T-helper 17 cell (primary cell): ENCODE results near the gene KIF5B. TPM values are rescaled to one million over a fixed set of nuclear protein-coding genes. Genes with fewer than 3 reads are reported as not detected.
A peak's percentile ranks its signal among the peaks of the same experiment; 100 is the strongest.
"Not testable (repeated sequence)": the region's sequence is repeated elsewhere in the genome, so short reads cannot be mapped to it uniquely, and the experiment has no call there.

Source experiments
- ATAC-seq: fragments of 150-1000 bp; cut with Tn5 transposase; 2 replicates; pipeline ENCODE4 v1.10.0; 2021; ENCODE audit warnings: mild to moderate bottlenecking, moderate library complexity
- DNase-seq, 3 donors: peaks; one replicate each; pipeline versions ENCODE4 v3.0.0 to v3.0.0-alpha.2; 2020 to 2021
- H3K9me3 ChIP-seq: one replicate; pipeline ENCODE4 v1.7.0; 2013; ENCODE audit warnings: low read length, mild to moderate bottlenecking; ENCODE audit not compliant: control insufficient read depth, poor library complexity, severe bottlenecking
- H3K27ac Mint-ChIP-seq: one replicate; pipeline ENCODE4 v1.8.0; 2022; ENCODE audit warnings: mild to moderate bottlenecking, moderate library complexity, mixed read lengths
- H3K27me3 Mint-ChIP-seq: one replicate; pipeline ENCODE4 v1.8.0; 2022; ENCODE audit warnings: mixed read lengths
- H3K36me3 Mint-ChIP-seq: one replicate; pipeline ENCODE4 v1.8.0; 2022; ENCODE audit warnings: low read depth, mixed read lengths
- H3K4me1 Mint-ChIP-seq: one replicate; pipeline ENCODE4 v1.8.0; 2022; ENCODE audit warnings: mild to moderate bottlenecking, mixed read lengths
- H3K4me3 Mint-ChIP-seq: one replicate; pipeline ENCODE4 v1.8.0; 2022; ENCODE audit warnings: mild to moderate bottlenecking, moderate library complexity, mixed read lengths
- total RNA-seq, 4 donors: library from RNA in 2 of 4; stranded (reverse) in 2 of 4; gene quantifications; one replicate each; pipeline ENCODE4 v1.2.3 and lab custom pipeline; 2022 to 2026

KIF5B gene
- total RNA-seq, 2 donors from 2014 or later: 47.8 to 65.5 TPM

DNA sequence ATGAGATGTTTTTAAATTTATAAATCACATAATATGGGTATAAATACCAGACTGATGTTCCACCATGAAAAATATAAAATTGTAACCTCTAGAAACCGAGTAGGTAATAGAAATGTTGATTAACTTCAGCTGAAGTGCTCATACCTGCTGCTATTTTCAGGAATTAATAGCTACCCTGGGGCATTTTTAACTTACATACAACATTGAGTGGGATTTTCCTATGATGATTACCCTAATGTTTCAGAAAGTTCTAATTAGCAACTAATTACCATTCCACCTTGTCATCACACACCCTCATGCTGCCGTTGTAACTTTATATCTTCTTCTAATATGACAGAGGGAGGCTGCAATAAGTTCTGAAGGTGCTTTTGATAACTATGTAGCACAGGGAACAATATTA, 74.1 kb downstream of the KIF5B start:
- DNase-seq (no peak), ATAC-seq (no peak)
- no peaks in the 10 kb centered on the region for H3K9me3 ChIP-seq
- H3K27ac Mint-ChIP-seq: no peak overlapping the region
- H3K36me3 Mint-ChIP-seq: peaks cover 3% of the 10 kb centered on the region
- peaks cover 5% of the 10 kb centered on the region for H3K27me3 Mint-ChIP-seq
- peaks cover 9% of the 10 kb centered on the region for H3K4me1 Mint-ChIP-seq
- H3K4me3 Mint-ChIP-seq: no peak overlapping the region

DNA sequence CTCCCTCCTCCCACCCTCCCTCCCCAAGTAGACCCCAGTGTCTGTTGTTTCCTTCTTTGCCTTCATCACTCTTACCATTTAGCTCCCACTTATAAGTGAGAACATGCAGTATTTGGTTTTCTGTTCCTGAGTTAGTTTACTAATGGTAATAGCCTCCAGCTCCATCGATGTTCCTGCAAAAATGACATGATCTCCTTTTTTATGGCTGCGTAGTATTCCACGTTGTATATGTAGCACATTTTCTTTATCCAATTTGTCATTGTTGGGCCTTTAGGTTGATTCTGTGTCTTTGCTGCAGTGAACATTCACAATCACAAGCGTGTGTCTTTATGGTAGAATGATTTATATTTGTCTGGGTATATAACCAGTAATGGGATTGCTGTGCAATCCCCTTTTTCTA, 75.8 kb downstream of the KIF5B start:
- Mint-ChIP-seq H3K4me1 (peaks cover 12% of the 10 kb centered on the region), H3K36me3 (peaks cover 3% of the 10 kb centered on the region), H3K4me3 (no peak overlapping the region), H3K27me3 (peaks cover 5% of the 10 kb centered on the region), H3K27ac (no peak overlapping the region)
- ATAC-seq: no peak
- no peak for DNase-seq
- H3K9me3 ChIP-seq: no peaks in the 10 kb centered on the region

DNA sequence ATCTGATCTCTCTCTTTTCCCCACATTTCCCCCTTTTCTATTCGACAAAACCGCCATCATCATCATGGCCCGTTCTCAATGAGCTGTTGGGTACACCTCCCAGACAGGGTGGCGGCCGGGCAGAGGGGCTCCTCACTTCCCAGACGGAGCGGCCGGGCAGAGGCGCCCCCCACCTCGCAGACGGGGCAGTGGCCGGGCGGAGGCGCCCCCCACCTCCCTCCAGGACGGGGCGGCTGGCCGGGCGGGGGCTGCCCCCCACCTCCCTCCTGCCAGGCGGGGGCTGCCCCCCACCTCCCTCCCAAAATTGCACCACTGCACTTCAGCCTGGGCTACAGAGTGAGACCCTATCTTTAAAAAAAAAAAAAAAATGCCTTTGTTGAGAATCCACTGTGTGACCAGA, 77.2 kb downstream of the KIF5B start:
- not testable (repeated sequence) for H3K27me3 Mint-ChIP-seq, H3K36me3 Mint-ChIP-seq, ATAC-seq, H3K4me3 Mint-ChIP-seq, H3K27ac Mint-ChIP-seq, DNase-seq, H3K9me3 ChIP-seq
- peaks cover 18% of the 10 kb centered on the region for H3K4me1 Mint-ChIP-seq

- DNase-seq (no peak), ATAC-seq (no peak)
- Mint-ChIP-seq H3K4me1 (peaks cover 18% of the 10 kb centered on the region), H3K27ac (no peak overlapping the region), H3K36me3 (peaks cover 3% of the 10 kb centered on the region), H3K4me3 (no peak overlapping the region), H3K27me3 (peaks cover 5% of the 10 kb centered on the region)
- no peaks in the 10 kb centered on the region for H3K9me3 ChIP-seq
Measured at GRCh38 chr10:31978156-31978483, 78.1 kb downstream of the KIF5B start.

GRCh38 chr10:31977440-31978155, 78.6 kb downstream of the KIF5B start:
- ATAC-seq: peak; percentile 87
- DNase-seq: no peak
- Mint-ChIP-seq H3K27me3 (peaks cover 5% of the 10 kb centered on the region), H3K27ac (peak overlapping the region; percentile 11), H3K4me1 (peaks cover 16% of the 10 kb centered on the region), H3K36me3 (peaks cover 3% of the 10 kb centered on the region), H3K4me3 (peak overlapping the region; percentile 59)
- H3K9me3 ChIP-seq: no peaks in the 10 kb centered on the region

GRCh38 chr10:31975157-31975765, 81.0 kb downstream of the KIF5B start:
- no peak overlapping the region for H3K27ac Mint-ChIP-seq
- H3K4me1 Mint-ChIP-seq: peaks cover 16% of the 10 kb centered on the region
- H3K27me3 Mint-ChIP-seq: no peaks in the 10 kb centered on the region
- H3K4me3 Mint-ChIP-seq: no peak overlapping the region
- peaks cover 3% of the 10 kb centered on the region for H3K36me3 Mint-ChIP-seq
- DNase-seq (no peak), ATAC-seq (no peak)
- no peaks in the 10 kb centered on the region for H3K9me3 ChIP-seq

- Mint-ChIP-seq H3K4me3 (no peak overlapping the region), H3K27me3 (no peaks in the 10 kb centered on the region), H3K4me1 (peaks cover 16% of the 10 kb centered on the region), H3K27ac (no peak overlapping the region), H3K36me3 (peaks cover 3% of the 10 kb centered on the region)
- DNase-seq (no peak), ATAC-seq (no peak)
- H3K9me3 ChIP-seq: no peaks in the 10 kb centered on the region
Measured at GRCh38 chr10:31974434-31975124, 81.6 kb downstream of the KIF5B start.

- no peak overlapping the region for H3K4me3 Mint-ChIP-seq
- DNase-seq (no peak), ATAC-seq (no peak)
- no peaks in the 10 kb centered on the region for H3K9me3 ChIP-seq
- H3K27me3 Mint-ChIP-seq: no peaks in the 10 kb centered on the region
- peaks cover 3% of the 10 kb centered on the region for H3K36me3 Mint-ChIP-seq
- H3K4me1 Mint-ChIP-seq: peaks cover 13% of the 10 kb centered on the region
- H3K27ac Mint-ChIP-seq: no peak overlapping the region
Measured at GRCh38 chr10:31972519-31973041, 83.6 kb downstream of the KIF5B start.

GRCh38 chr10:31969847-31970246, 86.4 kb downstream of the KIF5B start:
- H3K27me3 Mint-ChIP-seq, H3K4me1 Mint-ChIP-seq, DNase-seq, H3K36me3 Mint-ChIP-seq, H3K4me3 Mint-ChIP-seq, ATAC-seq, H3K27ac Mint-ChIP-seq, H3K9me3 ChIP-seq: not testable (repeated sequence)

GRCh38 chr10:31963589-31963980, 92.6 kb downstream of the KIF5B start:
- Mint-ChIP-seq H3K27ac (no peak overlapping the region), H3K4me1 (peaks cover 10% of the 10 kb centered on the region), H3K4me3 (no peak overlapping the region), H3K27me3 (peaks cover 9% of the 10 kb centered on the region), H3K36me3 (no peaks in the 10 kb centered on the region)
- ATAC-seq: no peak
- no peaks in the 10 kb centered on the region for H3K9me3 ChIP-seq
- no peak for DNase-seq

GRCh38 chr10:31962826-31963588, 93.2 kb downstream of the KIF5B start:
- Mint-ChIP-seq H3K4me1 (peaks cover 10% of the 10 kb centered on the region), H3K4me3 (no peak overlapping the region), H3K27me3 (peaks cover 9% of the 10 kb centered on the region), H3K27ac (no peak overlapping the region), H3K36me3 (no peaks in the 10 kb centered on the region)
- DNase-seq (no peak), ATAC-seq (no peak)
- H3K9me3 ChIP-seq: no peaks in the 10 kb centered on the region

GRCh38 chr10:31961277-31962074, 94.7 kb downstream of the KIF5B start:
- H3K36me3 Mint-ChIP-seq: no peaks in the 10 kb centered on the region
- H3K9me3 ChIP-seq: no peaks in the 10 kb centered on the region
- DNase-seq (no peak), ATAC-seq (no peak)
- H3K27ac Mint-ChIP-seq: no peak overlapping the region
- H3K4me3 Mint-ChIP-seq: no peak overlapping the region
- peaks cover 9% of the 10 kb centered on the region for H3K27me3 Mint-ChIP-seq
- H3K4me1 Mint-ChIP-seq: peaks cover 10% of the 10 kb centered on the region
